IMR-90 (cell line): ENCODE results near the gene GRB14. TPM values are rescaled to one million over a fixed set of nuclear protein-coding genes. Genes with fewer than 3 reads are reported as not detected.

Experiments used
- ATAC-seq: fragments of 200-7000 bp; cut with Tn5 transposase; 2 replicates; pipeline ENCODE4 v1.9.1; 2020; ENCODE audit warnings: low read depth, mild to moderate bottlenecking, moderate library complexity
- BruUV-seq: library from RNA; stranded (reverse); fragments of 400-500 nt; replicated peaks from 2 replicates; lab custom pipeline; 2021; lab: Mats Ljungman, UMichigan
- CTCF ChIA-PET: fragments of 300-600 bp; formaldehyde crosslinking; extraction: SDS; loops from one replicate; lab custom pipeline; 2021; ENCODE audit warnings: antibody characterized with exemption; lab: Yijun Ruan, JAX
- POLR2A ChIA-PET: fragments of 300-600 bp; sonication (Branson Sonifier 250); formaldehyde crosslinking; loops from one replicate; lab custom pipeline; 2022; ENCODE audit warnings: antibody characterized with exemption; ENCODE audit not compliant: unreplicated experiment; lab: Charles Lee
- DNase-seq: peaks from one replicate; pipeline ENCODE4 v3.0.0; 2013
- H2AFZ ChIP-seq: replicated peaks from 2 replicates; pipeline ENCODE3; 2013; ENCODE audit warnings: low read length, mild to moderate bottlenecking; ENCODE audit not compliant: poor library complexity
- H2AK5ac ChIP-seq: 2 replicates; pipeline ENCODE4 v1.6.1; 2013; ENCODE audit warnings: low read depth, low read length, inconsistent platforms
- H2AK9ac ChIP-seq: replicated peaks from 2 replicates; pipeline ENCODE3; 2013; ENCODE audit warnings: mild to moderate bottlenecking, low read depth, low read length, moderate library complexity; ENCODE audit not compliant: poor library complexity
- H2BK120ac ChIP-seq: 2 replicates; pipeline ENCODE4 v1.6.1; 2013; ENCODE audit warnings: low read depth, low read length, inconsistent platforms
- H2BK15ac ChIP-seq: 3 replicates; pipeline ENCODE4 v1.6.1; 2013; ENCODE audit warnings: low read depth, low read length, inconsistent platforms
- H2BK20ac ChIP-seq: 2 replicates; pipeline ENCODE4 v1.6.1; 2013; ENCODE audit warnings: low read depth, mild to moderate bottlenecking, inconsistent platforms, low read length, moderate library complexity
- H2BK5ac ChIP-seq: 2 replicates; pipeline ENCODE4 v1.6.1; 2013; ENCODE audit warnings: mild to moderate bottlenecking, low read depth, low read length, inconsistent platforms; ENCODE audit not compliant: poor library complexity, severe bottlenecking
- H3K14ac ChIP-seq: replicated peaks from 2 replicates; pipeline ENCODE4 v1.6.1; 2013; ENCODE audit warnings: low read depth, low read length, inconsistent platforms
- H3K18ac ChIP-seq: 2 replicates; pipeline ENCODE4 v1.6.1; 2013; ENCODE audit warnings: low read depth, low read length, control low read depth
- H3K23ac ChIP-seq: 2 replicates; pipeline ENCODE4 v1.6.1; 2013; ENCODE audit warnings: low read depth, low read length, inconsistent platforms
- H3K27ac ChIP-seq: 2 replicates; pipeline ENCODE4 v1.5.1; 2013; ENCODE audit warnings: mild to moderate bottlenecking, control low read depth, low read length; ENCODE audit not compliant: insufficient read depth
- H3K27me3 ChIP-seq: 2 replicates; pipeline ENCODE4 v1.6.1; 2013; ENCODE audit warnings: low read length; ENCODE audit not compliant: control insufficient read depth, insufficient read depth
- H3K36me3 ChIP-seq: 2 replicates; pipeline ENCODE4 v1.6.1; 2013; ENCODE audit warnings: low read length, mixed read lengths; ENCODE audit not compliant: control insufficient read depth, insufficient read depth
- H3K4ac ChIP-seq: 2 replicates; pipeline ENCODE4 v1.6.1; 2013; ENCODE audit warnings: low read depth, low read length, inconsistent platforms
- H3K4me1 ChIP-seq: 2 replicates; pipeline ENCODE4 v1.6.1; 2013; ENCODE audit warnings: low read length, mixed read lengths; ENCODE audit not compliant: control insufficient read depth, insufficient read depth
- H3K4me2 ChIP-seq: 2 replicates; pipeline ENCODE4 v1.6.1; 2013; ENCODE audit warnings: low read depth, mild to moderate bottlenecking, control low read depth, low read length, moderate library complexity
- H3K4me3 ChIP-seq: 2 replicates; pipeline ENCODE4 v1.5.1; 2013; ENCODE audit warnings: low read depth, mild to moderate bottlenecking, control low read depth, low read length, moderate library complexity; ENCODE audit not compliant: insufficient read depth
- H3K56ac ChIP-seq: 2 replicates; pipeline ENCODE4 v1.6.1; 2013; ENCODE audit warnings: low read length, inconsistent platforms; ENCODE audit not compliant: insufficient read depth; ENCODE audit errors: extremely low read depth
- H3K79me1 ChIP-seq, 2 experiments: 2 replicates each; pipeline ENCODE4 v1.6.1; 2013; ENCODE audit warnings: low read length in 2 of 2, inconsistent platforms in 1 of 2, low read depth in 1 of 2
- H3K9ac ChIP-seq: 2 replicates; pipeline ENCODE4 v1.6.1; 2013; ENCODE audit warnings: low read depth, low read length, control low read depth
- H3K9me1 ChIP-seq: 2 replicates; pipeline ENCODE4 v1.6.1; 2013; ENCODE audit warnings: low read length, inconsistent platforms; ENCODE audit not compliant: insufficient read depth
- H3K9me3 ChIP-seq: 2 replicates; pipeline ENCODE4 v1.6.1; 2013; ENCODE audit warnings: low read length; ENCODE audit not compliant: control insufficient read depth, insufficient read depth
- H4K20me1 ChIP-seq: 2 replicates; pipeline ENCODE4 v1.6.1; 2013; ENCODE audit warnings: low read length, inconsistent platforms; ENCODE audit not compliant: insufficient read depth
- H4K5ac ChIP-seq: 2 replicates; pipeline ENCODE4 v1.6.1; 2013; ENCODE audit warnings: mild to moderate bottlenecking, low read depth, low read length, control low read depth
- H4K8ac ChIP-seq, 2 experiments: 2 replicates each; pipeline ENCODE4 v1.6.1; 2013; ENCODE audit warnings: low read depth in 2 of 2, low read length in 2 of 2, control low read depth in 1 of 2, inconsistent platforms in 1 of 2
- H4K91ac ChIP-seq: 2 replicates; pipeline ENCODE4 v1.6.1; 2013; ENCODE audit warnings: low read depth, low read length, inconsistent platforms; ENCODE audit not compliant: insufficient read depth
- CEBPB ChIP-seq: IDR thresholded peaks from 2 replicates; pipeline ENCODE4 v1.6.1; 2012; ENCODE audit warnings: low read depth, low read length, improper control_type of control experiment
- FOS ChIP-seq: fragments of 150-350 bp; IDR thresholded peaks from 2 replicates; pipeline ENCODE4 v1.6.1; 2016; ENCODE audit warnings: low read depth, low read length
- MAZ ChIP-seq: IDR thresholded peaks from 2 replicates; pipeline ENCODE4 v1.6.1; 2012; ENCODE audit warnings: low read depth, mild to moderate bottlenecking, low read length, improper control_type of control experiment, moderate library complexity, borderline replicate concordance
- RAD21 ChIP-seq: IDR thresholded peaks from 2 replicates; pipeline ENCODE4 v1.6.1; 2012; ENCODE audit warnings: low read length, improper control_type of control experiment
- RCOR1 ChIP-seq: IDR thresholded peaks from 2 replicates; pipeline ENCODE4 v1.6.1; 2012; ENCODE audit warnings: mild to moderate bottlenecking, low read length, improper control_type of control experiment; ENCODE audit not compliant: insufficient replicate concordance
- WGBS, 2 experiments: methylation state at CpG; one replicate each; pipeline versions ENCODE4 v1.1.5 to v1.1.7; 2013; ENCODE audit warnings: missing lambda C conversion rate in 2 of 2; ENCODE audit not compliant: insufficient read length in 1 of 2; ENCODE audit errors: extremely low coverage in 2 of 2; 5-methylcytosine and 5-hydroxymethylcytosine counted together
- dilution Hi-C: fragments of 300-500 bp; cut with HindIII; formaldehyde crosslinking; loops from one replicate; pipeline ENCODE4 v1.14.3; 2018; ENCODE audit warnings: low sequenced_read_pairs; ENCODE audit not compliant: unreplicated experiment
- in situ Hi-C: fragments of 300-500 bp; cut with MboI; formaldehyde crosslinking; loops from 3 replicates; pipeline ENCODE4 v1.14.3; 2019; ENCODE audit warnings: low sequenced_read_pairs, inconsistent platforms, mixed read lengths
- intact Hi-C: fragments of 100-400 bp; cut with micrococcal nuclease; formaldehyde crosslinking; loops from 2 replicates; pipeline ENCODE4 v1.10.0; 2022
- polyA plus RNA-seq, 3 experiments: library from polyadenylated mRNA; depleted of rRNA; stranded (reverse); fragments of >200 nt; gene quantifications; 2 replicates each; pipeline ENCODE4 v1.2.3, GENCODE V29; 2012; ENCODE audit warnings: low replicate concordance in 1 of 3
- total RNA-seq: library from RNA; depleted of rRNA; stranded (reverse); fragments of >200 nt; gene quantifications from 2 replicates; pipeline ENCODE4 v1.2.3, GENCODE V29; 2012
- TF ChIP-seq, protein P1 (sequence below): fragments of 150-350 bp; IDR thresholded peaks from 2 replicates; pipeline ENCODE4 v1.6.1; 2017; ENCODE audit warnings: mild to moderate bottlenecking, antibody characterized with exemption, low read length, low read depth

GRB14 gene
- total and polyA plus RNA-seq, 2 of the 4 experiments (the other 2 are of a cell fraction): not detected

DNA sequence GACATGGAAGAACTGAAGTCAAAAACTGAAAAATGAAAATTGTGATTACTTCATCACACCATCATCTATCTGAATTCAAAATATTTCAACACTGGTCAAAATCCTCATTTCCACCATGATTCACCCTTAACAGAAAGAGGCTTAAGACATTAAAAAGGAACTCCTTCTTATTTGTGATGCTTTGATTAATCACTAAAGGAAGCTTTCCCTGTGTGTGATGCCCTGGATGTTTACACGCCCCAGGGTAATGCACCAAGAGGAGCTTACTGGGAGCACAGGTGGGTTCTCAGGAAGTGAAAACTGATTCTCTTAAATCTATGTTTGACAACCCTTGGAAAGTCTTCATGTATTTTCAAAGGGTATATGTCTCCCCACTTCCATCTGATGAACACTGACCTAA is 11.5 kb downstream of the GRB14 start:
- no peak overlapping the region for H3K56ac ChIP-seq
- H4K8ac ChIP-seq: no peak overlapping the region
- no peaks in the 10 kb centered on the region for H3K27me3 ChIP-seq
- no peak overlapping the region for H2BK15ac ChIP-seq
- TF ChIP-seq FOS (no peak), CEBPB (no peak), RCOR1 (no peak), MAZ (no peak), RAD21 (no peak)
- TF ChIP-seq, protein P1, sequence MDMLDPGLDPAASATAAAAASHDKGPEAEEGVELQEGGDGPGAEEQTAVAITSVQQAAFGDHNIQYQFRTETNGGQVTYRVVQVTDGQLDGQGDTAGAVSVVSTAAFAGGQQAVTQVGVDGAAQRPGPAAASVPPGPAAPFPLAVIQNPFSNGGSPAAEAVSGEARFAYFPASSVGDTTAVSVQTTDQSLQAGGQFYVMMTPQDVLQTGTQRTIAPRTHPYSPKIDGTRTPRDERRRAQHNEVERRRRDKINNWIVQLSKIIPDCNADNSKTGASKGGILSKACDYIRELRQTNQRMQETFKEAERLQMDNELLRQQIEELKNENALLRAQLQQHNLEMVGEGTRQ: no peak
- DNase-seq: no peak
- in situ Hi-C loops: no loop called here
- H3K23ac ChIP-seq: no peak overlapping the region
- H3K4me2 ChIP-seq: no peak overlapping the region
- ChIA-PET POLR2A (no interaction called here), CTCF (no interaction called here)
- intact Hi-C loops: no loop called here
- no peak overlapping the region for H2BK120ac ChIP-seq
- no peak overlapping the region for H4K91ac ChIP-seq
- no peaks in the 10 kb centered on the region for H3K79me1 ChIP-seq
- no peaks in the 10 kb centered on the region for H3K4me1 ChIP-seq
- no peak overlapping the region for H3K18ac ChIP-seq
- H3K4ac ChIP-seq: no peak overlapping the region
- H3K9ac ChIP-seq: no peak overlapping the region
- no peak overlapping the region for H3K14ac ChIP-seq
- H3K9me1 ChIP-seq: no peaks in the 10 kb centered on the region
- dilution Hi-C loops: no loop called here
- BruUV-seq: no TSS peak
- H2BK5ac ChIP-seq: no peak overlapping the region
- H2AK5ac ChIP-seq: no peak overlapping the region
- no peak overlapping the region for H2BK20ac ChIP-seq
- WGBS, 2 experiments: no CpG with 5 or more reads among the region's 1 CpG
- no peaks in the 10 kb centered on the region for H3K9me3 ChIP-seq
- H2AFZ ChIP-seq: no peak overlapping the region
- no peak overlapping the region for H3K27ac ChIP-seq
- H4K20me1 ChIP-seq: no peaks in the 10 kb centered on the region
- H3K4me3 ChIP-seq: no peak overlapping the region
- no peaks in the 10 kb centered on the region for H3K36me3 ChIP-seq
- no peak overlapping the region for H2AK9ac ChIP-seq
- no peak for ATAC-seq
- H4K5ac ChIP-seq: no peak overlapping the region
